A549 (cell line): ENCODE data around the gene ACTL7B. TPM values are rescaled to one million over a fixed set of nuclear protein-coding genes. Genes with fewer than 3 reads are reported as not detected.

Experiments
- ATAC-seq, 2 experiments: fragments of 200-7000 bp in 1 of 2; fragments of >200 bp in 1 of 2; cut with Nextera tagmentation in 1 of 2; cut with Tn5 transposase in 1 of 2; 3 replicates each; pipeline versions ENCODE4 v1.8.0 to v1.9.1; 2018 to 2020; ENCODE audit warnings: mild to moderate bottlenecking in 1 of 2, moderate library complexity in 1 of 2
- CTCF ChIA-PET: fragments of 300-600 bp; sonication (Branson Sonifier 250); formaldehyde crosslinking; extraction: SDS; loops from one replicate; lab custom pipeline; 2021; ENCODE audit warnings: antibody characterized with exemption, inconsistent platforms; lab: Yijun Ruan, JAX
- POLR2A ChIA-PET: fragments of 350-600 bp; formaldehyde crosslinking; extraction: SDS; loops from one replicate; lab custom pipeline; 2021; ENCODE audit warnings: antibody characterized with exemption, inconsistent platforms; lab: Yijun Ruan, JAX
- DNase-seq, 2 experiments: peaks; one replicate each; pipeline versions ENCODE4 v3.0.0 to v3.0.0-alpha.2; 2011 to 2016; ENCODE audit warnings: low read depth in 1 of 2, low spot score in 1 of 2
- FAIRE-seq: peaks from 2 replicates; lab custom pipeline; 2011; peaks lifted over from hg19 to GRCh38; lab: Jason Lieb, UNC
- H3K27ac ChIP-seq, 2 experiments: fragments of >200 bp; sonication (Bioruptor Twin); formaldehyde crosslinking; 3 replicates each; pipeline ENCODE4 v1.5.1; 2016 to 2017
- H3K4me1 ChIP-seq: fragments of >200 bp; sonication (Bioruptor Twin); formaldehyde crosslinking; 3 replicates; pipeline ENCODE4 v1.6.1; 2016
- H3K4me2 ChIP-seq: fragments of >200 bp; sonication (Bioruptor Twin); formaldehyde crosslinking; 3 replicates; pipeline ENCODE4 v1.6.1; 2016
- H3K4me3 ChIP-seq: fragments of >200 bp; sonication (Bioruptor Twin); formaldehyde crosslinking; 3 replicates; pipeline ENCODE4 v1.5.1; 2016
- H3K9me3 ChIP-seq: fragments of >200 bp; sonication (Bioruptor Twin); formaldehyde crosslinking; 3 replicates; pipeline ENCODE4 v1.6.1; 2016
- BHLHE40 ChIP-seq: IDR thresholded peaks from 2 replicates; pipeline ENCODE4 v1.6.1; 2012; ENCODE audit warnings: low read depth, low read length, inconsistent platforms
- CBX8 ChIP-seq: fragments of 200-600 bp; sonication (generic); IDR thresholded peaks from 2 replicates; pipeline ENCODE4 v1.6.1; 2016
- EHF ChIP-seq: fragments of 250-450 bp; sonication (Bioruptor Pico); IDR thresholded peaks from 2 replicates; pipeline ENCODE4 v1.5.0; 2020; ENCODE audit warnings: mild to moderate bottlenecking
- EP300 ChIP-seq, 2 experiments: fragments of >200 bp; sonication (Bioruptor Twin); formaldehyde crosslinking; IDR thresholded peaks; 2 replicates in 1 of 2; 3 replicates in 1 of 2; pipeline ENCODE4 v1.6.1; 2016 to 2017
- ESRRA ChIP-seq: fragments of 150-350 bp; IDR thresholded peaks from 2 replicates; pipeline ENCODE4 v1.6.1; 2014; ENCODE audit warnings: mild to moderate bottlenecking, low read length, borderline replicate concordance
- FOSB ChIP-seq: fragments of 250-450 bp; sonication (Bioruptor Pico); IDR thresholded peaks from 2 replicates; pipeline ENCODE4 v1.5.0; 2020; ENCODE audit warnings: mild to moderate bottlenecking, moderate library complexity
- HES2 ChIP-seq: fragments of >200 bp; sonication (Bioruptor Twin); formaldehyde crosslinking; IDR thresholded peaks from 2 replicates; pipeline ENCODE4 v1.6.1; 2016
- HEYL ChIP-seq: fragments of 250-450 bp; sonication (Bioruptor Pico); IDR thresholded peaks from 2 replicates; pipeline ENCODE4 v1.8.0; 2021; ENCODE audit warnings: mild to moderate bottlenecking, moderate library complexity
- HOXB5 ChIP-seq: fragments of 250-450 bp; sonication (Bioruptor Pico); IDR thresholded peaks from 2 replicates; pipeline ENCODE4 v1.5.0; 2020; ENCODE audit warnings: mild to moderate bottlenecking, moderate library complexity
- KDM5A ChIP-seq: fragments of 200-600 bp; sonication (generic); IDR thresholded peaks from 2 replicates; pipeline ENCODE4 v1.6.1; 2016; ENCODE audit warnings: antibody characterized with exemption, mild to moderate bottlenecking
- NR3C1 ChIP-seq: fragments of >200 bp; sonication (Bioruptor Twin); formaldehyde crosslinking; IDR thresholded peaks from 3 replicates; pipeline ENCODE4 v1.6.1; 2017
- POLR2A ChIP-seq: IDR thresholded peaks from 2 replicates; pipeline ENCODE4 v1.6.1; 2012; ENCODE audit warnings: mild to moderate bottlenecking, low read length
- POLR2AphosphoS2 ChIP-seq: conservative IDR thresholded peaks from 2 replicates; pipeline ENCODE4 v1.6.1; 2012; ENCODE audit warnings: low read length, improper control_type of control experiment, inconsistent platforms
- RAD21 ChIP-seq, 2 experiments: fragments of >200 bp in 1 of 2; sonication (Bioruptor Twin) in 1 of 2; formaldehyde crosslinking in 1 of 2; IDR thresholded peaks in 1 of 2; conservative IDR thresholded peaks in 1 of 2; 2 replicates in 1 of 2; 3 replicates in 1 of 2; pipeline ENCODE4 v1.6.1; 2012 to 2018; ENCODE audit warnings: inconsistent platforms in 1 of 2
- RFX5 ChIP-seq: fragments of 450-650 bp; IDR thresholded peaks from 2 replicates; pipeline ENCODE4 v1.7.1; 2014; ENCODE audit warnings: antibody characterized with exemption, mild to moderate bottlenecking, moderate library complexity
- RNF2 ChIP-seq: fragments of 200-600 bp; sonication (generic); IDR thresholded peaks from 2 replicates; pipeline ENCODE4 v1.6.1; 2016; ENCODE audit warnings: low read depth, mild to moderate bottlenecking, antibody characterized with exemption, moderate library complexity, borderline replicate concordance
- TFCP2L1 ChIP-seq: fragments of 250-450 bp; sonication (Bioruptor Pico); IDR thresholded peaks from 2 replicates; pipeline ENCODE4 v1.5.0; 2021; ENCODE audit warnings: mild to moderate bottlenecking
- ZC3H11A ChIP-seq: fragments of 450-650 bp; IDR thresholded peaks from 2 replicates; pipeline ENCODE4 v1.6.1; 2014; ENCODE audit warnings: antibody characterized with exemption, mild to moderate bottlenecking
- WGBS: methylation state at CpG from one replicate; pipeline ENCODE4 v1.1.6; 2017; ENCODE audit errors: missing lambda C conversion rate; 5-methylcytosine and 5-hydroxymethylcytosine counted together
- polyA plus RNA-seq, 4 experiments: library from polyadenylated mRNA; depleted of rRNA in 3 of 4; stranded (reverse); fragments of >200 nt; fragmentation: RNase III in 1 of 4; extraction: RNeasy Plus Mini Kit Qiagen cat#74134 plus additional on column Dnase treatment in 1 of 4; gene quantifications; 2 replicates in 3 of 4; 3 replicates in 1 of 4; pipeline ENCODE4 v1.2.3, GENCODE V29; 2011 to 2017
- small RNA-seq, 6 experiments: library from RNA; depleted of rRNA; stranded (forward); fragments of <200 nt; gene quantifications; one replicate each; pipeline ENCODE3, GENCODE V24; 2012
- TF ChIP-seq, protein P1 (sequence below): fragments of 150-350 bp; IDR thresholded peaks from 2 replicates; pipeline ENCODE4 v1.6.1; 2014; ENCODE audit warnings: low read depth, mild to moderate bottlenecking, low read length
- TF ChIP-seq, protein P2 (sequence below): fragments of 200-600 bp; sonication (generic); IDR thresholded peaks from 2 replicates; pipeline ENCODE4 v1.6.1; 2016; ENCODE audit warnings: antibody characterized with exemption, mild to moderate bottlenecking, moderate library complexity
- TF ChIP-seq, protein P3 (sequence below): IDR thresholded peaks from 2 replicates; pipeline ENCODE4 v1.6.1; 2012
- TF ChIP-seq, protein P4 (sequence below): fragments of >200 bp; sonication (Bioruptor Twin); formaldehyde crosslinking; IDR thresholded peaks from 3 replicates; pipeline ENCODE4 v1.6.1; 2016

Gene ACTL7B
- polyA plus RNA-seq, 2 of the 4 experiments (the other 2 are of a cell fraction) = not detected

GRCh38 chr9:108811944-108812343 is 43.8 kb downstream of the ACTL7B start:
- H3K4me2 ChIP-seq = no peak overlapping the region
- POLR2A ChIA-PET = no interaction called here
- CTCF ChIA-PET = interaction anchor here (1.6 to 4.0 kb wide), 3 partner anchors 51 to 1390 kb away, joined by 4 to 21 read pairs (median 21); no protein-coding TSS in a partner anchor
- H3K9me3 ChIP-seq = no peaks in the 10 kb centered on the region
- no peak overlapping the region for H3K4me3 ChIP-seq
- ATAC-seq (no peak), FAIRE-seq (no peak), DNase-seq (no peak)
- WGBS = 89% methylated on average over 1 of the region's 1 CpG
- H3K4me1 ChIP-seq = peaks cover 9% of the 10 kb centered on the region; the same call in 2 of the 3 replicates
- TF ChIP-seq, protein P1, sequence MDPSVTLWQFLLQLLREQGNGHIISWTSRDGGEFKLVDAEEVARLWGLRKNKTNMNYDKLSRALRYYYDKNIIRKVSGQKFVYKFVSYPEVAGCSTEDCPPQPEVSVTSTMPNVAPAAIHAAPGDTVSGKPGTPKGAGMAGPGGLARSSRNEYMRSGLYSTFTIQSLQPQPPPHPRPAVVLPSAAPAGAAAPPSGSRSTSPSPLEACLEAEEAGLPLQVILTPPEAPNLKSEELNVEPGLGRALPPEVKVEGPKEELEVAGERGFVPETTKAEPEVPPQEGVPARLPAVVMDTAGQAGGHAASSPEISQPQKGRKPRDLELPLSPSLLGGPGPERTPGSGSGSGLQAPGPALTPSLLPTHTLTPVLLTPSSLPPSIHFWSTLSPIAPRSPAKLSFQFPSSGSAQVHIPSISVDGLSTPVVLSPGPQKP = no peak
- TF ChIP-seq, protein P2, sequence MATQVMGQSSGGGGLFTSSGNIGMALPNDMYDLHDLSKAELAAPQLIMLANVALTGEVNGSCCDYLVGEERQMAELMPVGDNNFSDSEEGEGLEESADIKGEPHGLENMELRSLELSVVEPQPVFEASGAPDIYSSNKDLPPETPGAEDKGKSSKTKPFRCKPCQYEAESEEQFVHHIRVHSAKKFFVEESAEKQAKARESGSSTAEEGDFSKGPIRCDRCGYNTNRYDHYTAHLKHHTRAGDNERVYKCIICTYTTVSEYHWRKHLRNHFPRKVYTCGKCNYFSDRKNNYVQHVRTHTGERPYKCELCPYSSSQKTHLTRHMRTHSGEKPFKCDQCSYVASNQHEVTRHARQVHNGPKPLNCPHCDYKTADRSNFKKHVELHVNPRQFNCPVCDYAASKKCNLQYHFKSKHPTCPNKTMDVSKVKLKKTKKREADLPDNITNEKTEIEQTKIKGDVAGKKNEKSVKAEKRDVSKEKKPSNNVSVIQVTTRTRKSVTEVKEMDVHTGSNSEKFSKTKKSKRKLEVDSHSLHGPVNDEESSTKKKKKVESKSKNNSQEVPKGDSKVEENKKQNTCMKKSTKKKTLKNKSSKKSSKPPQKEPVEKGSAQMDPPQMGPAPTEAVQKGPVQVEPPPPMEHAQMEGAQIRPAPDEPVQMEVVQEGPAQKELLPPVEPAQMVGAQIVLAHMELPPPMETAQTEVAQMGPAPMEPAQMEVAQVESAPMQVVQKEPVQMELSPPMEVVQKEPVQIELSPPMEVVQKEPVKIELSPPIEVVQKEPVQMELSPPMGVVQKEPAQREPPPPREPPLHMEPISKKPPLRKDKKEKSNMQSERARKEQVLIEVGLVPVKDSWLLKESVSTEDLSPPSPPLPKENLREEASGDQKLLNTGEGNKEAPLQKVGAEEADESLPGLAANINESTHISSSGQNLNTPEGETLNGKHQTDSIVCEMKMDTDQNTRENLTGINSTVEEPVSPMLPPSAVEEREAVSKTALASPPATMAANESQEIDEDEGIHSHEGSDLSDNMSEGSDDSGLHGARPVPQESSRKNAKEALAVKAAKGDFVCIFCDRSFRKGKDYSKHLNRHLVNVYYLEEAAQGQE = no peak
- TF ChIP-seq, protein P3, sequence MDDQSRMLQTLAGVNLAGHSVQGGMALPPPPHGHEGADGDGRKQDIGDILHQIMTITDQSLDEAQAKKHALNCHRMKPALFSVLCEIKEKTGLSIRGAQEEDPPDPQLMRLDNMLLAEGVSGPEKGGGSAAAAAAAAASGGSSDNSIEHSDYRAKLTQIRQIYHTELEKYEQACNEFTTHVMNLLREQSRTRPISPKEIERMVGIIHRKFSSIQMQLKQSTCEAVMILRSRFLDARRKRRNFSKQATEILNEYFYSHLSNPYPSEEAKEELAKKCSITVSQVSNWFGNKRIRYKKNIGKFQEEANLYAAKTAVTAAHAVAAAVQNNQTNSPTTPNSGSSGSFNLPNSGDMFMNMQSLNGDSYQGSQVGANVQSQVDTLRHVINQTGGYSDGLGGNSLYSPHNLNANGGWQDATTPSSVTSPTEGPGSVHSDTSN = no peak
- no peak for TF ChIP-seq KDM5A
- no peak for TF ChIP-seq HOXB5 (CRISPR knock-in tag)
- TF ChIP-seq ZC3H11A = no peak
- TF ChIP-seq RFX5 = no peak
- no peak for TF ChIP-seq RNF2
- no peak overlapping the region for H3K27ac ChIP-seq

DNA sequence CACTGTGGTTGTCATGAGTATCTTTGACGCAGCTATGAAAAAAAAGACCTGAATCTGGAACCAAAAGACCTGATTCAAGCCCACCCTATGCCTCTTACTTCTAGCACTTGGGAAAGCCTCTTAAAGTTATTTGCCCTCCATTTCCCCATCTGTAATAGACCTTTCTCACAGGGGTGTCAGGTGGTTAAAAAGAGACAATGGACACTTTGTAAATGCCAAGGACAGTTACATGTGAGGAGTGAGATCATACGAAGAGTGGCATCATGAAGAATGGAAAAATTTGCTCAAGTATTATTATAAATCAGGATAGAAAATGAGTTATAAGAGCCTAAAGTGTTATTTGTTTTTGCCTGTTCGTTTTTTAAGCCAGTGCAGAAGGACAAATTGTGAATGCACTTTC is 46.5 kb downstream of the ACTL7B start:
- WGBS = 20% methylated on average over 3 of the region's 3 CpGs
- ChIA-PET POLR2A (no interaction called here), CTCF (interaction anchor here (1.6 kb wide), 1 partner anchor 23 kb away, joined by 3 read pairs; no protein-coding TSS in a partner anchor)
- ATAC-seq (no peak), DNase-seq (no peak), FAIRE-seq (no peak)
- TF ChIP-seq ESRRA (no peak), RAD21 (conservative IDR thresholded peaks at IDR 0.05 in 1 of 2, IDR thresholded peaks at IDR 0.05 in 1 of 2) (no peak), HES2 (no peak), TFCP2L1 (no peak), BHLHE40 (no peak), EHF (CRISPR knock-in tag) (no peak), FOSB (CRISPR knock-in tag) (no peak), EP300 (IDR thresholded peaks at IDR 0.05) (no peak), POLR2AphosphoS2 (no peak), NR3C1 (no peak), POLR2A (no peak), CBX8 (no peak), HEYL (CRISPR knock-in tag) (no peak)
- TF ChIP-seq, protein P4, sequence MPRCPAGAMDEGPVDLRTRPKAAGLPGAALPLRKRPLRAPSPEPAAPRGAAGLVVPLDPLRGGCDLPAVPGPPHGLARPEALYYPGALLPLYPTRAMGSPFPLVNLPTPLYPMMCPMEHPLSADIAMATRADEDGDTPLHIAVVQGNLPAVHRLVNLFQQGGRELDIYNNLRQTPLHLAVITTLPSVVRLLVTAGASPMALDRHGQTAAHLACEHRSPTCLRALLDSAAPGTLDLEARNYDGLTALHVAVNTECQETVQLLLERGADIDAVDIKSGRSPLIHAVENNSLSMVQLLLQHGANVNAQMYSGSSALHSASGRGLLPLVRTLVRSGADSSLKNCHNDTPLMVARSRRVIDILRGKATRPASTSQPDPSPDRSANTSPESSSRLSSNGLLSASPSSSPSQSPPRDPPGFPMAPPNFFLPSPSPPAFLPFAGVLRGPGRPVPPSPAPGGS = no peak
- H3K4me2 ChIP-seq = no peak overlapping the region
- no peak overlapping the region for H3K4me3 ChIP-seq
- no peaks in the 10 kb centered on the region for H3K9me3 ChIP-seq
- no peak overlapping the region for H3K27ac ChIP-seq
- H3K4me1 ChIP-seq = peaks cover 8% of the 10 kb centered on the region; the same call in 2 of the 3 replicates

Small RNA genes lying within 50 kb of the gene (small RNA-seq; reads per million reads assigned to genes)
- 0 reads per million in 6 experiments for gene AL359692.1

Other genes starting within 250 kb of the ACTL7B start
- gene ACTL7A, start 6.3 kb upstream of the ACTL7B start, polyA plus RNA-seq (2011; rRNA removed) = not detected in 2 replicates
- gene ACTL7A, start 6.3 kb upstream of the ACTL7B start, polyA plus RNA-seq (2017; fragmentation: RNase III; extraction: RNeasy Plus Mini Kit Qiagen cat#74134 plus additional on column Dnase treatment) = not detected in 3 replicates
- 35.8 and 48.9 TPM in 2 replicates for gene ELP1, start 78.1 kb upstream of the ACTL7B start, polyA plus RNA-seq (2011; rRNA removed)
- gene ELP1, start 78.1 kb upstream of the ACTL7B start, polyA plus RNA-seq (2017; fragmentation: RNase III; extraction: RNeasy Plus Mini Kit Qiagen cat#74134 plus additional on column Dnase treatment) = 25.4 to 26.3 TPM (median 26.1 TPM) in 3 replicates
- gene ABITRAM, start 78.4 kb upstream of the ACTL7B start, polyA plus RNA-seq (2011; rRNA removed) = 34.3 and 38.2 TPM in 2 replicates
- 18.7 to 21.6 TPM (median 19.3 TPM) in 3 replicates for gene ABITRAM, start 78.4 kb upstream of the ACTL7B start, polyA plus RNA-seq (2017; fragmentation: RNase III; extraction: RNeasy Plus Mini Kit Qiagen cat#74134 plus additional on column Dnase treatment)
- gene CTNNAL1, start 157.5 kb upstream of the ACTL7B start, polyA plus RNA-seq (2011; rRNA removed) = 42.5 and 63.6 TPM in 2 replicates
- gene CTNNAL1, start 157.5 kb upstream of the ACTL7B start, polyA plus RNA-seq (2017; fragmentation: RNase III; extraction: RNeasy Plus Mini Kit Qiagen cat#74134 plus additional on column Dnase treatment) = 43.8 to 61.3 TPM (median 48.8 TPM) in 3 replicates